Stimulated activated CD8-positive, alpha-beta memory T cell treated with anti-CD3 and anti-CD28 coated beads, Interleukin-2, amount 100 ng/mL, for 1 hour (primary cell): ENCODE data around the gene PCA3.

Experiments
- DNase-seq, 2 donors: peaks; one replicate each; pipeline ENCODE4 v3.0.0-alpha.2; 2020; ENCODE audit warnings: low read depth in 2 of 2

The PCA3 gene

DNA sequence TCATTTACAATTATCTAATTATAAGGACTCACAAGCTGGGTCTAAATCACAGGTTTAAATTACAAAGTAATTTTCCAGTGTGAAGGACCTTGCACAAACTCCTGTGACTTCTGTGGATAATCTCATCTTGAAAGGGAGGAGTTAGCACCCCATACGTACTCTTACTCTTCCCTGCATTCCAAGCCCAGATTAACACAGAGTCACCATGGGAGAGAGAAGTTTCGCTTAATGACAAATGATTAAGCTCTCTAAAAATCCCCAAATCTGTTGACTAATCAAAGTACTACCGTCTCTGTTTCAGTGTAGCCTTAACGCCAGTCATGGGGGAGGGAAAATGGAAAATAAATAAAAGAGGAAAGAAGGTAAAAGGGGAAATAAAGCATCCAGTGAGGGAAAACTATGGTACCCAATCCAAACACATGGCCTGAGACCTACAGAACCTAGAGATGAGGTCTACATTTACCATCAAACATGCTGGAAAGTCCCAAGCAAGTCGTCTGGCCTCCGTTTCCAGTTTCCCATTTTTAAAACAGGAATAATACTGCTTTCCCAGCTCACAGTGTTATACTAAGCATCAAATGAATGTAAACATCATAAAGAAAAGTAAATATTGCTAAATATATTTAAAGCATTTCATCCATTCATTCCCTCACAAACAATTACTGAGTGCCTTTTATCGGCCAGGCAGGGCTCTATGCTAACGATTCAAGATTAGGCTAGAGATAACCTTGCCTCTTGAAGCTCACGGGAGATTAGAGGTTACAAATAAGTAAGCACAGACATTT lies 63.2 kb downstream of the PCA3 start:
- no peak for DNase-seq

DNA sequence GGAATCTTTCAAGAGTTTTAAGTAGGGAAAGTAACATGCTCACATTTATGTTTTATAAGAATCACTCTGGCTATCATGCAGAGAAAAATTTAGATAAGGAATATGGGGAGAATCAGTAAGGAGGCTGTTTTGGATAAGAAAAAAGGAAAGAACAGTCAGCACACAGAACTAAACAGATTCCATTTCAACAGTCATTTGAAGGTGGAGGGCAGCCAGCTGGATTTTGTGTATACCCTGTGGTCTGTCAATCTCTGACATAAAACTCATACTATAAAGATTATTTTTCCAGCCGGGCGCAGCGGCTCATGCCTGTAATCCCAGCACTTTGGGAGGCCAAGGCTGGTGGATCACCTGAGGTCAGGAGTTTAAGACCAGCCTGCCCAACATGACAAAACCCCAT lies 64.2 kb downstream of the PCA3 start:
- DNase-seq = no peak

DNA sequence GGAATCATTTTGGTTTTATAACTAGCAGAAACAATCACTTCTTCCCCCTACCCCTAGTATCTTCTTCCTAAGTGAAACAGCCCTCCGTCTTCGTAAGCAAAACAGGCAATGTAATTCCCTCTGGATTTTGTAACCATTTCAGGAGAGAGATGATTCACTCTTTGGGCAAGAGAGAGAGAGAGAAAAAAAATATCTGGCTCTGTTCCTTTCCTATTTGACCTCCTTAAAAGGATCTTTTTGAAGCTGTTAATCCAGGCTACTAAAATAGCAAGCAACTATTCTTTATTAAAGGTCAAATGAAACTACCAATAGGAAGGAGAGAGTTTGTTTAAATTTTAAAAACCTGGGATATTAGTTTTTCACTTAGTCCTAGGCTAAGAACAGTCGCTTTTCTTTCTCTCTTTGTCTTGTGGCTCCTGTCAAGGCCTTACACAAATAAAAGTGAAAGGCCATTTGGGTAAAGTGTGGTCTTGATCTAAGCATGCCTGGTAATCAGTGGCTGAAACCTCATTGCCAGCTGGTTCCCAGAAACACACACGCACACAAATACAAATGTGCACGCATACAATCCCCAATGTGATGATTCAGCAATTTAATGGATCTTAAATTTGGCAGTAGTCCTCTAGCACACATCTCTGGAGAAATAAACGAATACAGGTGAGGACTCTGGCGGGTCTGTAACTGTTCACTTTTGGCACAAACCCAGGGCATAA lies 71.5 kb downstream of the PCA3 start:
- DNase-seq = no peak
